ENCODE measurements around the gene C1orf174.
A peak's percentile ranks its signal among the peaks of the same experiment; 100 is the strongest.
"Not testable (repeated sequence)": the region's sequence is repeated elsewhere in the genome, so short reads cannot be mapped to it uniquely, and the experiment has no call there.

C1orf174 gene

GRCh38 chr1:3925762-3926161 is 25.7 kb upstream of the C1orf174 start:
- no peak for DNase-seq

GRCh38 chr1:3925256-3925655 is 25.2 kb upstream of the C1orf174 start:
- no peak for DNase-seq

GRCh38 chr1:3924825-3925220 is 24.8 kb upstream of the C1orf174 start:
- DNase-seq, result no peak

GRCh38 chr1:3924186-3924824 is 24.2 kb upstream of the C1orf174 start:
- DNase-seq, result no peak

- DNase-seq, result no peak
These were observed 23.5 kb upstream of the C1orf174 start for GRCh38 chr1:3923378-3924185.

GRCh38 chr1:3922851-3923250 is 22.8 kb upstream of the C1orf174 start:
- DNase-seq, result no peak

GRCh38 chr1:3922201-3922725 is 22.2 kb upstream of the C1orf174 start:
- DNase-seq, result no peak

- no peak for DNase-seq
These were observed 21.7 kb upstream of the C1orf174 start for GRCh38 chr1:3921765-3922164.

- DNase-seq, result no peak
These were observed 19.6 kb upstream of the C1orf174 start for GRCh38 chr1:3919706-3920105.

- no peak for DNase-seq
These were observed 19.0 kb upstream of the C1orf174 start for GRCh38 chr1:3918966-3919611.

- DNase-seq, result not testable (repeated sequence)
These were observed 18.3 kb upstream of the C1orf174 start for GRCh38 chr1:3918359-3918758.

- no peak for DNase-seq
These were observed 17.7 kb upstream of the C1orf174 start for GRCh38 chr1:3917761-3918160.

- no peak for DNase-seq
These were observed 15.6 kb upstream of the C1orf174 start for GRCh38 chr1:3915551-3916121.

- DNase-seq, result no peak
These were observed 14.8 kb upstream of the C1orf174 start for GRCh38 chr1:3914911-3915310.

- no peak for DNase-seq
These were observed 14.3 kb upstream of the C1orf174 start for GRCh38 chr1:3914331-3914851.

- no peak for DNase-seq
These were observed 13.0 kb upstream of the C1orf174 start for GRCh38 chr1:3912809-3913685.

GRCh38 chr1:3911981-3912808 is 12.1 kb upstream of the C1orf174 start:
- DNase-seq, result no peak

- peak; percentile 38 for DNase-seq
These were observed 11.1 kb upstream of the C1orf174 start for GRCh38 chr1:3910857-3911845.

- no peak for DNase-seq
These were observed 10.1 kb upstream of the C1orf174 start for GRCh38 chr1:3910049-3910731.

All from fibroblast of skin of scalp (primary cell).